GM18861 (cell line): ENCODE results near the gene DDC.
"Not testable (repeated sequence)": the region's sequence is repeated elsewhere in the genome, so short reads cannot be mapped to it uniquely, and the experiment has no call there.

ENCODE experiments used
- ATAC-seq: cut with Tn5 transposase; IDR thresholded peaks from one replicate; pipeline ENCODE4 v1.9.1; 2021; ENCODE audit not compliant: unreplicated experiment

DDC gene

GRCh38 chr7:50461695-50462094 lies 103.5 kb downstream of the DDC start:
- ATAC-seq: no peak

- not testable (repeated sequence) for ATAC-seq
These were observed 106.0 kb downstream of the DDC start for GRCh38 chr7:50459183-50459582.

GRCh38 chr7:50458651-50459050 lies 106.6 kb downstream of the DDC start:
- ATAC-seq: not testable (repeated sequence)

DNA sequence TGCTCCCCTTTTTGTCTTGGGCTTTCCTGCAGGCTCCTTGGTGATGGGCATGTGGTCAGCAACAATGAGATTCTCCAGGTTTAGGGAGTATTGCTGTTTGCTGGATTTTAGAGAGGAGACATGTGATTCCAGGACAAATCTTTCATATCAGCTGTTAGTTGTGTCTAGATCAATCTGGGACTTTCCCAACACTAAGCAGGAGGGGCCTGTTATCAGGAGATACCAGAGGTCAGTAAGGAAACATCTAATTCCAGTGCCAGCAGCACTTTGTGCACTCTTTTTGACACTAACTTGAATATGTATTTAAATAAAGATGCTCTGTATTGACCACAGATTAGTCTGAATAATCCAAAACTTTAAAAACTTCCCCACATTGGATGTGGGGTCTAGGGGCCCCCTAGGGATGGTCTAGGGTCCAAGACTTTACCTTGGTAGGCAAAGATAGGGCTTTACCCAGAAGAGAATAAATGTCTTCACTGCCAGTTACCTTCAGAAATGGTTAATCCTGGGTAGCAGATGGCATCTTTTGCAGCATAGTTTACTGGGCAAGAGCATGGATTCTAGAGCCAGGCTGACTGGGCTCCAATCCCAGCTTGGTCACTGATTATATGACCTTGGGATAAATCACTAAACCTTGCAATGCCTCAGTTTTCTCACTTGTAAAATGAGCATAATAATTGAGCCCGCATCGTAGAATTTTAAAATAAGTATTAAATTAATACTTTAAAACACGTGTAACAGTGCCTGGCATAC lies 108.7 kb downstream of the DDC start:
- ATAC-seq: no peak

GRCh38 chr7:50455658-50456057 lies 109.5 kb downstream of the DDC start:
- ATAC-seq: no peak

DNA sequence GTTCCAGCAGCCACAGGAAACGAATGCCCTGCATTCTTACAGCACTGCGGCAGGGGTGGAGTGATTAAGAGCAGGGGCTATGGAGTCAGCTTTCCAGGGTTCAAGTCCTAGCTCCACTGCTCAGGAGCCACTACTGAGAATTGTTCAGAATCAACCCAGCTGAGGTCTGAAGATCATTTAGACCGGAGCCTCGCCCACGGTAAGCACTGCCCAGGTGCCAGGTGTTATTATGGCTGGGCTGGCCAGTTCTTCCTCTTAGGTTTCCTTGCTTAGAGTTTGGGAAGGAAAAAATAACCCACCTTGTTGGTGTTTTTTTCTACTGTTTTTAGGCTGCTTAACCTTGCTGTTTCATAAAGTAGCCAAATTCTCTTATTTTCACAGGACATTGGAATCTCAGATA lies 110.2 kb downstream of the DDC start:
- no peak for ATAC-seq

GRCh38 chr7:50450590-50451032 lies 114.6 kb downstream of the DDC start:
- no peak for ATAC-seq

GRCh38 chr7:50449881-50450589 lies 115.2 kb downstream of the DDC start, which contains the start of gene FIGNL1:
Gene FIGNL1 (minus strand): TSS chr7:50450350. CDS start chr7:50447287, 3,063 bp downstream.
- peak; percentile 60 for ATAC-seq

DNA sequence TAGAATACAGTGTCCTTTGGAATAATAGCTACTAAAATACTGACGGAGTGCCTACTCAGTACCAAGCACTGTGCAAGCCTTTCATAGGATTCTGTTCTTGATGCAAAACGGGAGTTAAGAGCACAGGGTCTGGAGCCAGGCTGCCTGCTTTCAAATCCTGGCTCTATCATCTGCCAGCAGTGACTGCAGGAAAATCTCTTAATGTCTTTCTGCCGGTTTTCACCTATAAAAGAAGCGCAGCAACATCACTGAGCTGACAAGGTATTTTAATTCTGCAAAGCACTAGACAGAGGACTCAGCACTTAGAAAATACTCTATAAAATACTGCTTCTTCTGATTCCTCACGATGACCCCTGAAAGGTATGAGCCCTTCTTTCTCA lies 115.7 kb downstream of the DDC start:
- peak; percentile 3 for ATAC-seq

DNA sequence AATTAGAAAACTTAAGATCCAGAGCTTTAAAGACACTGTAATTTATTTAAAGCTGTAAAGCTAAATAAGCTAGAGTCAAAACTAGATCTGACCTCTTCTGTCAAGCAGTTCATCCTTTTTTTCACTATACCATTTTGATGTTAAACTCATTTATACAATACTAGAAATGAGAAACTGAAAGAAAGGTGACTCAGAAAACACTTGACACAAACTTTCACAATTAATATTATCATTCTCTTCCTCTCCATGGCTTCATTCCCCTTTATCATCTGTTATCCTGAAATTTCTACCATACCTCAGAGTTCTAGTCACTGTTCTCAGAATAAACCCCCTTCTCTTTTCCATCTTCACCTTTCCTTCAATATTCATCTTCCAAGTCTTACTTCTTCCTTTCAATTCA lies 116.4 kb downstream of the DDC start:
- peak; percentile 44 for ATAC-seq

DNA sequence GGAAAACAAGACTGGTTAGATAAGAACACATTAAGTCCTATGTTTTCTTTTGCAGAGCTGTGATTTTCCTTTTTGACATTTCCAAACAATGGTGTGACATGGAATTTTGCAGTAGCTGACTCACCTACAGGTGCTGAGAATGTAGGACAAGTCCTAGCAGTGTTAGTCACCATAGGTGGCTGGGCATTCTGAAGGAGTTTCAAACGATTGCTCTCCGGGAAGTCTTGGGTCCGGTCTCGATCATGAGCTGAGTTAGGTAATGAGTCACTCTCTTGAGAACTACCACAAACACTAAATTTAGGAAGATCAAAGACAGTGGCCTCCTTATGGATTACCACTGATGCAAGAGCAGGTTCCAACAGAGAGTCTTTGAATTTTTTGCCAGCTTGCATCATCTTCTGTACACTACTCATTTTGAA lies 118.7 kb downstream of the DDC start:
- ATAC-seq: peak; percentile 45

DNA sequence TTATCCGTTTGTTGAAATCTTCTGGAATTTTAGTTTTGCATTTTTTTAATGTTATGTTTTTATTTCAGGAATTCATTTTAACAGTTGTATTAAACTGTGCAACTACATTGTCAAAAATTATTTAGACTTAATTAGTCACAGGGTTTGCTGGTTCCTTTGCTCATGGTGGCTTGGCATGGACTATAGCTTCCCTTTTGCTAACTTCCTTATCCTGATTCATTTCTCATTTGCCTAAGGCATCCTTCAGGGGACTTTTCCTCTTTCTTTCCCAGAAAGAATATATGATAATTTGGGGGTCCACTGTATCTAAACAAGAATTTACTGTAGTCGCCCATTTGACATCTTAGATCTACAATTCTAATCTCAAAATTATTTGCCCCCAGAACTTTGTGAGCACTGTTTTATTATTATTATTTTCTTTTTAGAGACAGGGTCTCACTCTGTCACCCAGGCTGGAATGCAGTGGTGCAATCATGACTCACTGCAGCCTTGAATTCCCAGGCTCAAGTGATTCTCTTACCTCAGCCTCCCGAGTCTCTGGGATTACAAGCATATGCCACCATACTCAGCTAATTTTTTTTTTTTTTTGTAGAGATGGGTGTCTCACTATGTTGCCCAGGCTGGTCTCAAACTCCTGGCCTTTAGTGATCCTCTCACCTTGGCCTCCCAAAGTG lies 128.9 kb downstream of the DDC start:
- no peak for ATAC-seq

- ATAC-seq: no peak
These were observed 133.4 kb downstream of the DDC start for GRCh38 chr7:50431722-50432305.

DNA sequence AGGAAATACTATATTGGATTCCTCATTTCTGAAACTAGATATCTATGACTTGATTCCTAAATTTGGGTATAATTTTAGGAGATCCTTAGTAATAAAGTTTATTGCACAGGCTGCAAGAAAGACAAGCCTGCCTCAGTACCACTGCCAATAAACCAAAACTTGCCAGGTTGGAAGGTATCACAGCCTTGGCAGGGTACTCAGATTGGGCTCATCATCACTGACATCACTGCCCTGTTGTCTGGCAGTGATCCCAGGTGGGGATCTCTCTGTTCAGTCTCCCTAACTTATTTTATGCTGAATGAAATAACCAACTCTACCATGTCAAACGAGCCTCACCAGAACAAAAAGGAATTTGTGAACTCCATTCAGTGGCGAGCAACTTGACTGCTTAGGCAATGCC lies 133.9 kb downstream of the DDC start:
- no peak for ATAC-seq

DNA sequence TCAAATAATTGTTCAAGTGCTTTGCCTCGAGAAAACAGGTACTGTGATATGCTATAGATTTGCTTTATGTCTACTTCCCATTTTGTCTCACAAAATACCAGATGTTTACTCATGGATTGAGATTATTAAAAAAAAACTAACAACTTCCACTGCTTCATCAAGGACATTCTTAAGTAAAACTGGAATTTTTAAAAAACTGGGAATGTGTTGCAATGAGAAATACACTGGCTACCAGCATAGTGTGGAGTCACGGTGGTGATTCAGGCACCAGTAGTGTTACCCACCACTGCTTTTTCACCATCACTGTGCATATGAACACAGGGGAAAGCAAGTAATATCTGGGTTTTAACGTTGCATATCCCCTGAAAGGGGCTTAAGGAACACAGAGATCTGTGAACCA lies 136.3 kb downstream of the DDC start:
- ATAC-seq: no peak

DNA sequence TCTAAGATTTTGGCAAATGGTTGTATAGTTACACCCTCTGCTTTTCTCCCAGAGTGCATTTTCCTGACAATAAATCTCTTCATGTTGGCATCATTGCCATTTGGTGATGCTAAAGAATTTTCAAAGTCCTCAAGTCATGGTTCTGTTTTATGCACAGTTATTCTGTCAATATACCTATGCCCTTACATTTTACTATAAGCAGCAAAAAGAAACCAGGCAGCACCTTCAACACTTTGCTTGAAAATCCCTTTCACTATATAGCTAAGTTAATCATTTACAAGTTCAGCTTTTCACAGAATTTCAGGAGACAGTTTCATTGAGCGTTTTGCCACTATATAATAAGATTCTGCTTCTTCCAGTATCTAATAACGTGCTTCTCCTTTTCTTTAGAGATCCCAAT lies 137.7 kb downstream of the DDC start:
- ATAC-seq: no peak

- ATAC-seq: no peak
These were observed 138.7 kb downstream of the DDC start for GRCh38 chr7:50426280-50427045.

DNA sequence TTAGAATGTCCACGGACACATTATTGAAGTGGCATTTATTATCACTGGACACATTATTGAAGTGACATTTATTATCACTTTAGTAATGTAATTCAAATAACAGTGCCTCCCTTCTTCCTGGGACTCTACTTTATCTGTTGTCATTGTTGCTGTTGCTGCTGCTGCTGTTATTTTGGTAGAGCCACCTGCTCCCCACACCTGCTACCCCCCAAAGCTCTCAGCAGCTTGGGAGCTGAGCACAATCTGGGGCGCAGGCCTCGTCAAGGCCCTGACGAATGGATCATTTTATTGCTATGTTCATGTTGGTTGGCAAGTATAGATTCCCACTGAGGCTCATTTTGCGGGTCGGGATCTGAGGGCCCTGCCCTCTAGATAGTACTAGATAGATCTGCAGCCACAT lies 139.9 kb downstream of the DDC start:
- ATAC-seq: no peak

DNA sequence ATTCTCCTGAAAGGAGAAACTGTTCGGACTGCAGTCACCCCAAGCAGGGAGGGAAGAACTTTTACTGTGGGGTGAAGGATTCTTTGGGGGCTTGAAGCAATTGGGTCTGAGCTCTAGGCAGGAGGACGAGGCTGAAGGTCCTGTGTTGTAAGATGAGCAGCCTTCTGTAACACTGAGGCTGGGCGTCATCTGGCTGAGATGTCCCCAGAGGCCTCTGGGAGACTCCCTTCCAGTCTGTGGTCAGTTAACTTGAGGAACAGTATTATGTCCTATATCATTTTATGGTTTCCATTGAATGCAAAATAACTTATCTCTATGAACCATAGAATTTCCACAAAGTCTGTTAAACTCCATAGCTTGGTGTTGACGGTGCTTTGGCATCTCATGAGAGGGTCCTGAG lies 141.3 kb downstream of the DDC start:
- ATAC-seq: no peak

DNA sequence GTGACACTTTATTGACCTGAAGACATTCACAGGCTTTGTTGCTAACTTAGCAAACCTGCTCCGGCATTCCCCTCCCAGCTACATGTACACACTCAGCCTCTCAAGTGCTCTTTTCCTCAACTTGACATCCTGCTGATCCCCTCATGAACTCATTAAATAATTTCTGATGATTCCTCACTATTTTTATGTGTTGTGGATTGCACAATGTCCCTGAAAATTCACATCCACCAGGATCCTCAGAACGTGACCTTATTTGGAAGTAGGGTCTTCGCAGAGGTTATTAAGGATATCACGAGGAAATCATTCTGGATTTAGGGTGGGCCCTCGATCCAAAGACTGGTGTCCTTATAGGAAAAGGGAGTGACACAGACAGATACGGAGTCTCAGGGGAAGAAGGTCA lies 142.3 kb downstream of the DDC start:
- no peak for ATAC-seq

GRCh38 chr7:50421043-50421442 lies 144.2 kb downstream of the DDC start:
- ATAC-seq: no peak
